ENCODE measurements around the gene BTNL8.

Gene BTNL8, protein sequence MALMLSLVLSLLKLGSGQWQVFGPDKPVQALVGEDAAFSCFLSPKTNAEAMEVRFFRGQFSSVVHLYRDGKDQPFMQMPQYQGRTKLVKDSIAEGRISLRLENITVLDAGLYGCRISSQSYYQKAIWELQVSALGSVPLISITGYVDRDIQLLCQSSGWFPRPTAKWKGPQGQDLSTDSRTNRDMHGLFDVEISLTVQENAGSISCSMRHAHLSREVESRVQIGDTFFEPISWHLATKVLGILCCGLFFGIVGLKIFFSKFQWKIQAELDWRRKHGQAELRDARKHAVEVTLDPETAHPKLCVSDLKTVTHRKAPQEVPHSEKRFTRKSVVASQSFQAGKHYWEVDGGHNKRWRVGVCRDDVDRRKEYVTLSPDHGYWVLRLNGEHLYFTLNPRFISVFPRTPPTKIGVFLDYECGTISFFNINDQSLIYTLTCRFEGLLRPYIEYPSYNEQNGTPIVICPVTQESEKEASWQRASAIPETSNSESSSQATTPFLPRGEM

DNA sequence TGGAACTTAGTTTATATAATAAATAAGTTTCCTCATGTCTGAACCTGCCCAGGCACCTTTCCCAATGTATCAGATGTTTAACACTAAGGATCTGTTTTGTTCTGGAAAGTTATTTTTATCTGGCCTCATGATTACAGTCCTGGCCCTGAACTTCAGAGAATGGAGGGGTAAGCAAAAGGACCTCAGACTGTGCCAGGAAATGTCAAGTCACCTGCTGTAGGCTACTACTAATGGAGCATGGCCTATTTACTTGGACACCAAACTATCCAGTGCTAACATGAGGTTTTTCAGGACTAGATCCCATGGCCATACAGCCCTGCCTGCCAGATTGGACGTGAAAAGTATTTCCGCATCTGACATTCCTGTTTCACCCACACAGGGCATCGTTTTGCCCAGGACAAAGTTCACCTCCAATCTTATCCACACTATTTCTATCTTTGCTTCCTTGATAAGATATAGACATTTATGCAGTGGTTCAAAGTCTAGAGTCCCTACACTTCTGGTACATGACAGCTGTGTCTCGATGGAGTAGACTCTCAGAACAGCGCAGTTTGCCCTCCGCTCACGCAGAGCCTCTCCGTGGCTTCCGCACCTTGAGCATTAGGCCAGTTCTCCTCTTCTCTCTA is at the start of gene BTNL8:
TSS of gene BTNL8 (plus strand) at position 539 of the 626 bp plus-strand sequence. CDS start 152 bp downstream, outside the sequence.
- no peak for DNase-seq

DNA sequence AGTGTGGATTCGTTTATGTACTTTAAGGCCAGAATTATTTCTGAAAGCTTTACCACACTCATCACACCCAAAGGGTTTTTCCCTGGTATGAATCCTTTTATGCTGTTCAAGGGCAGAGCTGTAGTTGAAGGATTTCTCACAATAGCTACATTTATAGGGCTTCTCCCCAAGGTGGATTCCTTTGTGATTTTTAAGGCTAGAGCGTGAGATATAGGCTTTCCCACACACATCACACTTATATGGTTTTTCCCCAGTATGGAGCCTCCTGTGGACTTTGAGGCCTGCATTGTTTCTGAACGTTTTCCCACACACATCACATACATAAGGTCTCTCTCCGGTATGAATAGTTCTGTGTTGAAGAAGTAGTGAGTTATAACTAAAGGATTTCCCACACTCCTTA is 49.1 kb upstream of the BTNL8 start:
- no peak for DNase-seq

DNA sequence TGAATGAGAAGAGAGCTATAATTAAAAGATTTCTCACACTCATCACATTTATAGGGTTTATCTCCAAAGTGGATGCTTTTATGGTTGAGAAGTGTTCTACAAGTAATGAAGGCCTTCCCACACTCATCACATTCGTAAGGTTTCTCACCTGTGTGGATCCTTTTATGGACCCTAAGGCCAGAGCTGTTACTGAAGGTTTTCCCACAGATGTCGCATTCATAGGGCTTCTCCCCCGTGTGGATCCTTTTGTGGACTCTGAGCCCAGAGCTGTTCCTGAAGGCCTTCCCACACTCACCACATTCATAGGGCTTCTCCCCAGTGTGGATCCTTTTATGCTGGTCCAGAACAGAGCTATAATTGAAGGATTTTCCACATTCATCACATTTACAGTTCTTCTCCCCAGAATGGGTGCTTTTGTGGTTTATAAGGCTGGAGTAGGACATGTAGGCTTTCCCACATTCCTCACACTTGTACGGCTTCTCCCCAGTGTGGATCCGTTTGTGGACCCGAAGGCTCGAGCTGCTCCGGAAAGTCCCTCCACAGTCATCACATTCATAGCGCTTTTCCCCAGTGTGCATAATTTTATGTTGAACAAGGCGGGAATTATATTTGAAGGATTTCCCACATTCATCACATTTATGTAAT is 48.4 kb upstream of the BTNL8 start:
- no peak for DNase-seq

DNA sequence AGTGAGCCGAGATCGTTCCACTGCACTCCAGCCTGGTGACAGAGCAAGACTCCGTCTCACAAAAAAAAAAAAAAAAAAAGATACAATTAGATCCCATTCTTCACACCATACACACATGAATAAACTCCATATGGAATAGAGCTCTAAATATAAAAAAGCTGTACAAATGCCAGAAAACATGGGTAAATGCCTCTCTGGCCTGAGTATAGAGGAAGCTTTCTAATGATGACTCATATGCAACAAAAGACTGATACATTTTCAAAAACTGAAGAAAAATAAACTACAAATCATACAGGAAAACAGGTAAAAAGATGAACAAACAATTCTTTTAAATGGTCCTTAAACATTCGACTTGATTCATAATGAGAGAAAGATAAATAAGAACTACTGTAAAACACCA is 46.5 kb upstream of the BTNL8 start:
- no peak for DNase-seq

DNA sequence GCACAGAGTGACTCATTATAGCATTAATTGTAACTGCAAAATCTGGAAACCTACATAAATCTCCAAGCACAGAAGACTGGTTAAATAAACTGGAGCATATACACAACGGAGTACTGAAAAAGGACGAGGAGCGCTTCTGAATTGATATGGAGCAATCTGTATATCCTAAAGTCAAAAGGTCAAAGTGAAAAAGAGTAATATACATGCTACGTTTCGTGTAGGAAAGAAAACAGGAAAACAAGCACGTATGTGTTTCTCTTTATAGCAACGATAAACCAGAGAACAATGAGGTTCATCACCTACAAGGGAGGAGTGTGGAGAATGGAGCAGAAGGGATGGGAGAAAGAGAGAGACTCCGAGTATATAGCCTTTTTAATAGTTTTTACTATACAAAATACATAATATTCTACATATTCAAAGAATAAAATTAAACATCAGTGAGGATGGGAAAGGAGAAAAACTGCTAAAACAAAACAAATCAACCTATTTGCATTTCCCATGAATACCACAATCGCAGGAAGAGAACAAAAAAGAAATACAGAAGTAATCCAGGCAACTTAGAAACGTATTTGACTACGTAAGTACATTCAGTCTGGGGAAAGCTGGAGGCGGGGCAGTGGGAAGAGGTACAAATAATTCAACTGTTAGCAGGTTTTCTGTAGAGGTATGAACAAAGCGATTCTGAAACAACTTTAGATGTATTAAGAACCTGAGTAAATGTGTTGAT is 45.7 kb upstream of the BTNL8 start:
- DNase-seq = no peak

DNA sequence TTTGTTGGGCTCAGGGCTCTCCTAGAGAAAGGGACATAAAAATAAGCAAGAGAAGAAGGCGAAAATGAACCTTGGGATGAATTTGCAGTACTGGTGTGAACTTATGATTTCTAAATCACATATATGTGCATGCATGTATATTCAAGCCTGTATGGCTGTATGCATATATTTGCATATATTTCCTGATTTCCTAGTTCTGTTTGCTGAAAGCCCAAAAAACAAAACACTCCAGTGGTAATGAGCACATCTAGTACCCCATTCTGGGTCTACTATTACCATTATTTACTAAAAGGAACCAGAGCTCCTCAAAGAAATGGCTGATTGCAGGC is 45.1 kb upstream of the BTNL8 start:
- no peak for DNase-seq

DNA sequence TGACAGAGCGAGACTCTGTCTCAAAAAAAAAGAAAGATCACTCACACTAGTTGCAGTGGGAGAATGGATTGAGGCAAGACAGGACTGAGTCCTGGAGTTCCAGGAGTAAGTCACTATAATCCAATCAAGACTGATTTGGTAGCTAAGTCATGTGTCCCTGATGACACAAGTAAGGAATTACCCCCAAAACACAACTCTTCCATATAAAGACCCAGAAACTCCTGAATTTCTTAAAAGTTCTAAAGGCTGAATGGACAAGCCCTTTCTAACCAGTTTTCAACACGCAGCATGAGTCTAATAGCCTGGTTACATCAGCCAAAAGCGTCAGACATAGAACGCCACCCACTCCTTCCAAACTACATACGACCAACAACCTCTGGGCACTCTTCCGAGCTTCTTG is 40.4 kb upstream of the BTNL8 start:
- no peak for DNase-seq

DNA sequence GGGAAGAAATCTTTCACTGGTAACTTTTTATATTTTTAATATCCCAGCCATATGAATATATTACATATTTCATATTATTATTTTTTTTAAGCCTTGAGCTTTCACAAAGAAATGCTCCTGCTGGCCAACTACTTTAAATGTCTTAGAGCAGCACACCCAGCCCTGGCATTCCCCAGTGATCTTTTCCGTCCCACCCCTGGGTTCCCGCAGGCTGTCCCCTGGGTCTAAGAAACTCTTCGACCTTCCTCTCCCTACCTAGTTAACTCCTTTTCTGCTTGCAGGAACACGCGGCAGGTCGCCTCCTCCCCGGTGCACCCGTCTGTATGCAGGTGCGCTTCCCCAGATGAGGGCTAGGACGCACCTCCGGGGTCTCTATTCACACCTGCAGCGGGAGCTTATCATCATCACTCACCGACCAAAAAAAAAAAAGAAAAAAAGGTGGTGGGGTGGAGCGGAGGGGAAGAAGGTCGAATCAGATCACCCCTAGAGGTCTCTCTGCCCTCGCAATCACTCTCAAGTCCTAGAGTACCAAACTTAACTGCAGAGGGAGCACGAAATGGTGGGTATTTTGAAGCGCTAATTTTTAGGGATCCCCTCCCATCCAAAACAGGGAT is 38.6 kb upstream of the BTNL8 start:
- no peak for DNase-seq

DNA sequence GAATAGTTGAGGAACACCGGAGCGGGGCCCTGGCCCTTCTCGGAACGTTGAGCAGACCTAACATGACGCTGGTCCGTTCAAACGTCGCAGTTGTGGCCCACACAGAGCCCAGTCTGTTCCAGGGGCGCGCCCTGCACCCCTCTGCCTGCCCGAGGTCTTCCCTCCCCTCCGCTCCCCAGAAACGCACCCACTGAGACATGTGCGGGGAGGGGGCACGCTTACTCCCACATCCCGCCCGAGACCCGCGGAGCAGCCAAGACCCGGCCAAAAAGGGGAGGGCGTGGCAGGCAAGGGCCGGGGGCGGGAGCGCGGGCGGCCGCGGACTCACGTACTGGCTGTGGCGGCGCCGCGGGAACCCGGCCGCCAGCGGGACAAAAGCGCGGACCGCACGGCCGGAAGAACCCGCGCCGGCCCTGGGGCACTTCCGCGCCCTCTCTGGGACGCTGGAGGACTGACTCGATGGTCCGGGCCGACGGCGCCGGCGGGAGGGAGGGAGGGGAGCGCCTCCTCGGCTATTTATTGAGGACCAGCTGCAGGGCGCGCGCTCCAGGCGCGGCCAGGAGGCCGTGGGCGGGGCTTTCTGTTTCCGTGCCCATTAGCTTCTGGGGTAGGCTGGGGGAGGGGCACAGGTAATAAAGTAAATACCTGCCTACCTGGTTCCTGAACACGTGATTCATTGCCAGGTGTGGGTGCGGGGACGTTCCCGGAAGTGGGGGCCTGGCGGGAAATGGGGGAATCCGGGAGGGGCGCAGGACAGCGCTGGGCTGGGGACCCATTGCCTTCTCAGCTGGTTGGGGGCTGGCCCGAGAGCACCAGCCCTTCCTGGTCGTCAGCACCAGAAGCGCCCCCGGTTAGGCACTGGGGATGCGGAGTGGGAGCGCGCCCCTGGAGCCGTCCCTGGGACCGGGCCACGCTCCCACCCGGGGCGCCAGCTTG is 37.8 kb upstream of the BTNL8 start, which contains the start of gene ZFP62:
TSS of gene ZFP62 (minus strand) at position 390 of the 936 bp plus-strand sequence. CDS start at position 333, 57 bp downstream.
- peak; percentile 89 for DNase-seq

DNA sequence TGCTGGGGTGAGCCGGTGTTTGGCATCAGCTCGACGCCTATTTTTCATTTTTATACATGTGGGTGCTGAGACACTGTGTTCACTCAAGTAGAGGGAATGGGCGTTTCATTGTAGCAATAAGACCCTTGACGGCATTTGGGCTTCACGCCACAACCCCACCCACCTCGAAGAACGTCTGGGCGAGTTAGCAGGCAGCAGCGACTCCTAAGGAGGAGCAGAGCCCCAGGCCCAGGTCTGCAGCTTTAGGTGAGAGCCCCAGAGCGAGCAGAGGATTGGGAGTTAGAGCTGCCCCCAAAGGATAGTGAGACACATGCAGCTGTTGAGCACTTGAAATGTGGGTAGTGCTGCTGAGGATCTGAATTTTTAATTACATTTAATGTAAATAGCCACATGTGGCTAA is 36.3 kb upstream of the BTNL8 start:
- DNase-seq = no peak

DNA sequence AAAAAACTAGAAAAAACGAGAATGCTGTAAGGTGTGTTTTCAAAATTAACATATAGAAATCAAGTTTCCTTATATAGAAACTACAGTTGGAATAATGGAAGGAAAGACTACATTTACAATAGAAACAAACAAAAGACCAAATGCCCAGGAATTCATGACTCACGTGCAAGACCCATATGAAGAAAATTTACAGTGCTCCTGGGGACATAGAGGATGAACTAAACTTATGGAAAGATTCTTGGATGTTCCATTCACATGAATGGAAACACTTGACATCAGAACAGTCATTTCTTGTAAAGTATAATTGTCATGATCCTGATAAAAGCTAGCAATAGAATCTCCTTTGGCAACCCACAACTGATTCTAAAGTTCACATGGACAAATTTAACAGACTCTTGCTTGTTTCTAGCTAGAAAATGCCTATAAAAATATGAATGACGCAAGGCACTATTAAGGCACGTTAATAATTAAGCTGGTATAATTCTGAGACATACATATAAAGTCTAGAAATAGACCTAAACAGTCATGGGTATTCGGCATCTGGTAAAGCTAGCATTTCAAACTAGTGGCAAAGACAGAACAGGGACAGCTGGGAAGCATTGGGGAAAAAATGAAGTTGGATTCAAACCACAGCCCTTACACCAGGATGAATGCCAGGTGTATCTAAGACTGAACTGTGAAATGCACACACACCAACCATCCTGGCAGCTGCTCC is 32.8 kb upstream of the BTNL8 start:
- no peak for DNase-seq

DNA sequence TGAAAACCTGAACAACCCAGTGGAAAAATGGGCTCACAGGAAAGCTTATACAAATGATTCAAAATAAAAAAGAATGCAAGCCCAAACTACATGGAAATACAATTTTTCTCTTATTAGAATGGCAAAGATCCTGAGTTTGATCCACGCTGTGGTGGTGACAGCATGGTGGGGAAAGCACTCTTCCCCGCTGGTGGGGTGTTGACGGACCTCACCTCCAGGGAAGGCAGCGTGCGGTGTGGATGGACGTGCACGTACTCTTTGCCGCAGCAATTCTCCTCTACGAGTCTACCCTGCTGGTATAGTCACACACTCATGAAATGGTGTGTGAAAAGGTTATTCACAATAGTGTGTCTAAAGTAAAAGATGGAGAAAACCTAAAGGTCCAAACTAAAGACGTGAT is 32.0 kb upstream of the BTNL8 start:
- no peak for DNase-seq

DNA sequence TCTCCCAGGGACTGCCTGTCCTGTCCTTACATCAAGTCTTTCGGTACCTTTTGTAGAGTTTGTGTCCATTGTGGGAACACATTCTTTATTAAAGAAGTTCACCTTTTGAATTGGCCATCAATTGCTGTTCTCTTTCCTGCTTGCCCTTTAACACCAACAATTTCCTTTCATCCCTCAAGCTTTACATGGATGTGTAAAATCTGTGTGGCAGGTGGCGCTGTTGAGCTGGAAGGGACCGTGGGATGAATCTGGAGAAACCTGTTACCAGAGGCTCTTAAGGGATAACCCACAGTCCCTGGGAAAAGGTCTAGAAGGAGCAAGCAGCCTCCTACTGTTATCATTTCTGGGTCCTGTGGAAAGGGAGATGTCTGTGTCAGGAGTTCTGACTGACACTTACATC is 30.0 kb upstream of the BTNL8 start:
- peak; percentile 62 for DNase-seq

DNA sequence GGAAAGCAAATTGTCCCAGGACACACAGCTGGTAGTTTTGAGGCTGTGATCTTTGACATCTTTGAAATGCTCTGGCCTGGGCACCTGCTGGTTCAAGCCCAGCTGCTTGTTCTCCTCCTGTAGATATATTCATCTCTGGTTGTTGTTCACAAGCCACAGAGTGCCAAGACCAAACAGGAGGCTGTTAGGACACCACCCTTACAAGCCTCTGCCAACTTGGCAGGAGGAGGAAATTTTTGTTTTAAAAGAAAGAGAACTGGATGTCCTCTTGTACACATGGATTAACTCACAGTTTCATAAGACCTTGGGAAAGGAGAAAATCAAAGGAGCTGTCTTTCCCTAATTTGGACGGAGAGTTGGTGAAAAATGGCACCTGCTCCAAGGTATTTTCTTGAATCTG is 29.4 kb upstream of the BTNL8 start:
- no peak for DNase-seq

DNA sequence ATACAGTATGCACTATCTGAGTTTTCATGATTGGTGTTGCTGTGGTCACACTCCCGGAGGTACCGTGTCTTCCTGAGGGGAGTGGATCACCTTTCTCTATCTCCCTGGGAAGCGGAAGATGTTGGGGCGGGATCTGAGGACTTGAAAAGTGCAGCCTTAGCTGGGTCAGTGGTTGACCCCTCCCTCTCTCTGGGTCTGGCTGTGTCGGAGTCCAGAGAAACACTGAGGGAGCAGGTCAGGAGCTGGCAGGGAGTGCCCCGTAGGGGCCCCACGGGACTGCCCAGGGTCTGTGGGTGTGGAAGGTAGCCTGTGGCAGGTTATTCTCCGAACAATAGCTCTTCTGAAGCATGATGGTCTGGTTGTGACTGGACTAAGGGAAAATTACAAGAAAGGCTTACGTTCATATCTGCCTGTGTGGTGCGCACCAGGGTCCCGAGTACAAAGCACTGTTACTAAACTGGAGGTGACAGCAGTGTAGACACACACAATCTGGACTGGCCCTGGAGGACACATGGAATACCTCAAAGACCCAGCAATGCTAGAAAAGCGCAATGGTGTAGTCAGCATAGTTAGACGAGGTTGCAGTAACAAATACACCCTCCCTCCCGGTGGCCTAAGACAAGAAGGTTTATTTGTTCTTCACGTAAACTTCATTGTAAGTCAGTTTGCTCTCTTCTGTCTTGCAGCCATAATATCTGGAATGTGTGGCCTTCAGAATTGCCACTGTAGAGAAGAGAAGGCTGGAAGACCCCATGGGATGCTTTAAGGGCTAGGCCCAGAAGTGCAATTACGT is 28.5 kb upstream of the BTNL8 start:
- DNase-seq = no peak

DNA sequence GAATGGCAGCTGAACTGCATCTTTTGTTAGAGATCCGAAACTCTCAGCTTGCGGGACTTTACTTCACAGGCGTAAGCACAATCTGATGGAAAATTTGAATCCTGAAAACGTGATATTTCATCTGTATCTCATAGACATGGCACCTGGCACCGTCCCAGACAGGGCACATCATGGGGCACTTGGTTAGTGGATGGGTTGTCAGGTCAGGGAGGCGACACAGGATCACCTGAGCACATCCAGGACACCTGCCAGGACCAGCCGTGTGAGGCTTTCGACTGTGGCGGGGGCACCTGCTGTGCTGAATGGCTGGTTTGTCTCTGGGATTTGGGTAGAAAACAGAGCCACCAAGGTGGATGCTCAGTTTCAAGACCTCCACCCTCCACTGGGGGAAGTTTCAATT is 26.5 kb upstream of the BTNL8 start:
- DNase-seq = no peak

DNA sequence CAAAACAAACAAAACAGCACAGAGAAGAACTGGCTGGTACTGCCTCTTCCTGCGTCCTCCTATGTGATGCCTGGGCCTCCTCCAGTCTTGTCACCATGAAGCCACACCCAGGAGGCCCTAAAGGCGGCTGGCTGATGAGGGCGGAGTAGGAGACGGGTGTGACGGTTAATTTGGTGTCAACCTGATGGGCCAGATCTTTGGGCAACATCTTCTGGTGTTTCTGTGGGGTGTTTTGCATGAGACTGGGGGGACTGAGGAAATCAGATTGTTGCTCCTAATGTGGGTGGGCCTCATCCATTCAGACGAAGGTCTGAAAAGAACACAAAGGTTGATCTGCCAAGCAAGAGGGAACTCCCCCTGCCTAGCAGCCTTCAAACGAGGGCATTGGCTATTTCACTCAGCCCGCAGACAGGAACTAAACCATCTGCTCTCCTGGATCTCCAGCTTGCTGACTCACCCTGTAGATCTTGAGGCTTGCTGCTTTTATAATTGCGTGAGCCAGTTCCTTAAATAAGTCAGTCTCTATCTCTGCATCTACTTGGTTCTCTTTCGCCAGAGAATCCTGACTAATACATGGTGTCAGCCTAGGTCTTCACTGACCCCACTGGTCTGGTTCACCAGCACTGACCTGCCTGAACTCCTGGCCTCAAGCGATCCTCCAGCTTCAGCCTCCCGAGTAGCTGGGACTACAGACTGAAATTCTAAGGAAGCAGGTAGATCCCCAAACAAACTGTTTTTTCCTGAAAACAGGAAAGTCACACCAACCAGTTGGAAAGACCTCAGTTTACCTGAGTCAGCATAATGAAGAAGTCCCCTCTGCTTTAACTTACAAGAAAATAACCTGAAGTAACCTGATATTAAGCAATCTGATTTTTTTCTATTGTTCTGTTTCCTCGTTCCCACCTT is 25.1 kb upstream of the BTNL8 start:
- peak; percentile 24 for DNase-seq

DNA sequence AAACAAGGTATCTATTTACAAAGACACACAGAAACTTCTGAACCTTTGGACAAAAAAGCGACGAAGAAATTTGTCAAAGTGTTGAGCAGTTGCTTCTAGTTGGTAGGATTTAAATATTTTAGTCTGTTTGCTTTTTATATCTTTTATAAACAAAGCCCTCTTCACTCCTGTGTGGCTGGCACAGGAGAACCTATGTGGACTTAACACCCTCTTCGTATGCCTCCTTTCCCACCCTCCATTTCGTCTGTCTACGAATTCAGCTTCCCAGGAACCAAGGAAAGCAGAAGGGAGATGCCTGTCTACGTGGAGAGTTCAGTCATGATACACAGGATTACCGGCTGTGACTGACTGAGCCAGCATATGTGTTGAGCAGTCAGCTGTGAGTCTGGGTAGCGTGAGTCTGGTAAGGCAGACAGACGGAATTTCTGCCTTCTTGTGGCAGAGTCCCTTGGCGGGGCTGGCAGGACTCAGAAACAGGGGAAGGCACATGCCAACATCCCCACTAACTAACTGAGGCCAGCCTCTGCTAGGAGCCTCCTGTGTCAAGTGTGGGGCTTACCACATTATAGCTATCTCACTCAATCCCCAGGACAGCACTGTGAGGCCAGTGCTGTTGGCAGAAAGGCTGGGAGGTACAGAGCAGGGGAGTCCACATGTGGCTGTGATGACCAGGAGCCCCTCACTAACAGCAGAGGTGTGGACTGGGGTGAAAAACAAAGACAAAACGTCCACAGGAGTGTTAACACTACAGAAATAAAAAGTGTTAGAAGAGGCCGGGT is 24.0 kb upstream of the BTNL8 start:
- DNase-seq = no peak

All from activated naive CD4-positive, alpha-beta T cell treated with Interleukin-2 at 50 U/mL for 16 hours (primary cell).